MCF 10A (cell line): ENCODE data around the gene CDK4. TPM values are rescaled to one million over a fixed set of nuclear protein-coding genes. Genes with fewer than 3 reads are reported as not detected.
A peak's percentile ranks its signal among the peaks of the same experiment; 100 is the strongest.

ENCODE experiments used
- BruUV-seq: library from RNA; stranded (reverse); fragments of 400-500 nt; replicated peaks from 2 replicates; lab custom pipeline; 2021; lab: Mats Ljungman, UMichigan
- CTCF ChIA-PET: fragments of 300-600 bp; sonication (Branson Sonifier 250); formaldehyde crosslinking; extraction: SDS; loops from one replicate; lab custom pipeline; 2021; ENCODE audit warnings: antibody characterized with exemption, inconsistent platforms; lab: Yijun Ruan, JAX
- POLR2A ChIA-PET: fragments of 300-600, 350-650 bp; sonication (Branson Sonifier 250); formaldehyde crosslinking; extraction: SDS; loops from one replicate; lab custom pipeline; 2020; ENCODE audit warnings: antibody characterized with exemption, inconsistent platforms; lab: Yijun Ruan, JAX
- DNase-seq: peaks from one replicate; pipeline ENCODE4 v3.0.0-alpha.2; 2018; ENCODE audit not compliant: unreplicated experiment
- H3K27ac Mint-ChIP-seq: one replicate; pipeline ENCODE4 v1.8.0; 2022; ENCODE audit warnings: mild to moderate bottlenecking, low read depth, mixed read lengths; ENCODE audit not compliant: unreplicated experiment
- H3K27me3 Mint-ChIP-seq: one replicate; pipeline ENCODE4 v1.8.0; 2022; ENCODE audit warnings: mixed read lengths; ENCODE audit not compliant: insufficient read depth, unreplicated experiment
- H3K36me3 Mint-ChIP-seq: one replicate; pipeline ENCODE4 v1.8.0; 2022; ENCODE audit warnings: mild to moderate bottlenecking, moderate library complexity, mixed read lengths; ENCODE audit not compliant: insufficient read depth, unreplicated experiment
- H3K4me1 Mint-ChIP-seq: one replicate; pipeline ENCODE4 v1.8.0; 2022; ENCODE audit warnings: mixed read lengths; ENCODE audit not compliant: insufficient read depth, unreplicated experiment
- H3K4me3 Mint-ChIP-seq: one replicate; pipeline ENCODE4 v1.8.0; 2022; ENCODE audit warnings: mild to moderate bottlenecking, moderate library complexity, mixed read lengths; ENCODE audit not compliant: unreplicated experiment
- H3K9me3 Mint-ChIP-seq: one replicate; pipeline ENCODE4 v1.8.0; 2022; ENCODE audit warnings: mixed read lengths; ENCODE audit not compliant: unreplicated experiment
- intact Hi-C: fragments of 100-400 bp; cut with micrococcal nuclease; formaldehyde crosslinking; loops from 2 replicates; pipeline ENCODE4 v1.14.1; 2022
- total RNA-seq: library from RNA; stranded (reverse); gene quantifications from 2 replicates; pipeline ENCODE4 v1.2.3, GENCODE V29; 2022
- TF ChIP-seq, protein P1 (sequence below): fragments of 200-600 bp; IDR thresholded peaks from one replicate; pipeline ENCODE4 v1.8.0; 2022; ENCODE audit warnings: antibody characterized with exemption, mild to moderate bottlenecking; ENCODE audit not compliant: unreplicated experiment

Gene CDK4
- total RNA-seq, 1 experiment from 2014 or later, result 123 TPM

DNA sequence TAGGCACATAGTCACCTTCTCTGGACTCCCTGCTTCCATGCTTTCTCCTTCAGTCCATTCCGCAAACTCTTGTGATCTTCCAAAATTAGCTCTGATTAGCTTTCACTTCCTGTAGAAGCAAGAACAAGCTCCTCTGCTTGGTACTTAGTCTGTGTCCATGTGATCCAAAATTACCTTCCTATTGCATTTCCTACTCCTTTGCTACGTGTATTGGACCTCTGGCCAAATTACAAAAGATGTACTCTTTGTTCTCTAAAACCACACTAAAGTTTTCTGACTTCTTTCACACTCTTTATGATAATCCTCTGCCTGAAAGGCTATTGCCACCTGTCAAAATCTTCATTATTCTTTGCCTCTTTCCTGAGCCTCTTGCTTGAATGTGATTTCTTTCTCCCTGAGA, 29.7 kb upstream of the CDK4 start:
- POLR2A ChIA-PET, result interaction anchor here (0.7 to 3.7 kb wide), 5 partner anchors 9 to 136 kb away, joined by 3 to 39 read pairs (median 3); partner anchors contain the start of genes CTDSP2, CYP27B1, EEF1AKMT3 and METTL1
- Mint-ChIP-seq H3K4me3 (no peak overlapping the region), H3K9me3 (no peaks in the 10 kb centered on the region), H3K27ac (peak overlapping the region; percentile 20), H3K36me3 (peaks cover 36% of the 10 kb centered on the region), H3K4me1 (peaks cover 25% of the 10 kb centered on the region), H3K27me3 (no peaks in the 10 kb centered on the region)
- intact Hi-C loops, result loop anchor here (1.0 kb wide), 1 partner anchor 124 kb away; no protein-coding TSS in a partner anchor
- no TSS peak for BruUV-seq
- TF ChIP-seq, protein P1, sequence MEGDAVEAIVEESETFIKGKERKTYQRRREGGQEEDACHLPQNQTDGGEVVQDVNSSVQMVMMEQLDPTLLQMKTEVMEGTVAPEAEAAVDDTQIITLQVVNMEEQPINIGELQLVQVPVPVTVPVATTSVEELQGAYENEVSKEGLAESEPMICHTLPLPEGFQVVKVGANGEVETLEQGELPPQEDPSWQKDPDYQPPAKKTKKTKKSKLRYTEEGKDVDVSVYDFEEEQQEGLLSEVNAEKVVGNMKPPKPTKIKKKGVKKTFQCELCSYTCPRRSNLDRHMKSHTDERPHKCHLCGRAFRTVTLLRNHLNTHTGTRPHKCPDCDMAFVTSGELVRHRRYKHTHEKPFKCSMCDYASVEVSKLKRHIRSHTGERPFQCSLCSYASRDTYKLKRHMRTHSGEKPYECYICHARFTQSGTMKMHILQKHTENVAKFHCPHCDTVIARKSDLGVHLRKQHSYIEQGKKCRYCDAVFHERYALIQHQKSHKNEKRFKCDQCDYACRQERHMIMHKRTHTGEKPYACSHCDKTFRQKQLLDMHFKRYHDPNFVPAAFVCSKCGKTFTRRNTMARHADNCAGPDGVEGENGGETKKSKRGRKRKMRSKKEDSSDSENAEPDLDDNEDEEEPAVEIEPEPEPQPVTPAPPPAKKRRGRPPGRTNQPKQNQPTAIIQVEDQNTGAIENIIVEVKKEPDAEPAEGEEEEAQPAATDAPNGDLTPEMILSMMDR, result no peak
- CTCF ChIA-PET, result interaction anchor here (0.7 to 1.5 kb wide), 8 partner anchors 9 to 124 kb away, joined by 3 to 6 read pairs (median 4); partner anchors contain the start of genes EEF1AKMT3 and METTL1
- DNase-seq, result no peak

DNA sequence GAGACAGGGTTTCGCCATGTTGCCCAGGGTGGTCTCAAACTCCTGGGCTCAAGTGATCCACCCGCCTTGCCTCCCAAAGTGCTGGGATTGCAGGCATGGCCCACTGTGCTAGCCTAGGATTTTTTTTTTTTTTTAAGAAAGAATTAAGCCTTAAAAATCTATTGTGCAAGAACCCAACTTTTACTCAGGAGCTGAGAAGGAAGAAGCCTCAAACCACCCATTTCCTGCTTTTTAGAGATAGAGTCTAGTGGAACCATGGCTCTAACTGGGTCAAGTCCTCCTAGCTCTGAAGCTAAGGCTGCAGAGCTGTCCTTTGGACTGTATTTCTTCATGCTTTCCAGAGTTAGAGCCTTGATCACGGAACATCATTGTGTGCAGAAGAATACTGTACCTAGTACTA, 29.1 kb upstream of the CDK4 start:
- peaks cover 21% of the 10 kb centered on the region for H3K4me1 Mint-ChIP-seq

DNA sequence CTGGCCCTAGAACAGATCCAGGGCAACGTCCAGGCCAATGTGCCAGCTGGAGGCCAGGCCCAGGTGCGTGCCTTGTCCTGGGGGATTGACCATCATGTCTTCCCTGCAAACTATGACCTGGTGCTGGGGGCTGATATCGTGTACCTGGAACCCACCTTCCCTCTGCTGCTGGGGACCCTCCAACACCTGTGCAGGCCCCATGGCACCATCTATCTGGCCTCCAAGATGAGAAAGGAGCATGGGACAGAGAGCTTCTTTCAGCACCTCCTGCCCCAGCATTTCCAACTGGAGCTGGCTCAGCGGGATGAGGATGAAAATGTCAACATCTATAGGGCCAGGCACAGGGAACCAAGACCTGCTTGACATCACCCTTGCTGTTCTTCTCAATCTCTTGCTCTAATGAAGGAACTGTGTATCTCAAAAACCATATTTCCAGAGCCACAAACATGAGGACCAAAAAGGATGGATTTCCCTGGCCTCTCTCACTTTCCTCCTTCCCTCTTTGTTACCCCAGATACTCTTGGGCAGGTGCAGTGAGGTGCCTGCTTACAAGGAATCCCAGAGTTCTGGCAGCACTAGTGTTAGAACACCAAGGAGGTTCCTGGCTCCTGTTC, 28.3 kb upstream of the CDK4 start:
- TF ChIP-seq, protein P1, result no peak
- ChIA-PET CTCF (interaction anchor here (0.5 to 1.5 kb wide), 5 partner anchors 24 to 189 kb away, joined by 3 to 7 read pairs (median 5); partner anchors contain the start of gene PIP4K2C), POLR2A (interaction anchor here (0.9 to 3.7 kb wide), 2 partner anchors 7 to 65 kb away, joined by 3 to 39 read pairs; partner anchors contain the start of genes EEF1AKMT3 and METTL1)
- BruUV-seq, result no TSS peak
- Mint-ChIP-seq H3K27me3 (no peaks in the 10 kb centered on the region), H3K4me1 (peaks cover 25% of the 10 kb centered on the region), H3K9me3 (no peaks in the 10 kb centered on the region), H3K27ac (no peak overlapping the region), H3K36me3 (peaks cover 37% of the 10 kb centered on the region), H3K4me3 (no peak overlapping the region)
- intact Hi-C loops, result no loop called here
- no peak for DNase-seq

More for the DNA sequence above, 29.1 kb upstream of the CDK4 start:
- Mint-ChIP-seq H3K27ac (peak overlapping the region; percentile 20), H3K9me3 (no peaks in the 10 kb centered on the region), H3K27me3 (no peaks in the 10 kb centered on the region), H3K4me3 (no peak overlapping the region), H3K36me3 (peaks cover 36% of the 10 kb centered on the region)
- intact Hi-C loops, result no loop called here
- ChIA-PET POLR2A (interaction anchor here (0.7 to 3.7 kb wide), 6 partner anchors 8 to 153 kb away, joined by 3 to 39 read pairs (median 3); partner anchors contain the start of genes CTDSP2, CYP27B1, EEF1AKMT3 and METTL1), CTCF (interaction anchor here (0.7 to 1.5 kb wide), 8 partner anchors 9 to 125 kb away, joined by 3 to 7 read pairs (median 4); partner anchors contain the start of genes EEF1AKMT3 and METTL1)
- BruUV-seq, result no TSS peak
- TF ChIP-seq, protein P1, result no peak
- no peak for DNase-seq

DNA sequence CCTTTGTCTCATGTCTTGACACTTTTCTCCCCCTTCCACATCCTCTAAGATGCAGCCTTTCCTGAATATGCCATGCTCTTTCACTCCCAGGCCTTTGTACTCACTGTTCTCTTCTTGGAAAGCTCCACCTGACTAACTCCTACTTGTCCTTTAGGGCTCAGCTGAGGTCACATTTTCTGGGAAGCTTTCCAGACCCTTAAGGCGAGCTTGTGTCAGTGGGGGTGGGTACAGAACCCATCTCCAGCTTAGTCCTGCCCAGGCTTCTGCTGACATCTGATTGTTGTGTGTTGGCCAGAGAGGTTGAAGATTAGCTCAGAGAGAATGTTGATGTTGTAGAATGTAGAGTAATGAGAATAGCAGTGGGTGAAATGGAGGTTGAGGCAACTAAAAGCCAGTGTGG, 27.6 kb upstream of the CDK4 start:
- no peak for DNase-seq
- no TSS peak for BruUV-seq
- Mint-ChIP-seq H3K4me3 (no peak overlapping the region), H3K27me3 (no peaks in the 10 kb centered on the region), H3K36me3 (peaks cover 31% of the 10 kb centered on the region), H3K27ac (no peak overlapping the region), H3K9me3 (no peaks in the 10 kb centered on the region), H3K4me1 (peaks cover 25% of the 10 kb centered on the region)
- ChIA-PET CTCF (interaction anchor here (0.5 to 1.6 kb wide), 6 partner anchors 12 to 189 kb away, joined by 3 to 5 read pairs (median 3); partner anchors contain the start of genes CYP27B1 and PIP4K2C), POLR2A (interaction anchor here (0.7 to 0.9 kb wide), 2 partner anchors 66 to 130 kb away, joined by 3 read pairs; no protein-coding TSS in a partner anchor)
- intact Hi-C loops, result no loop called here
- TF ChIP-seq, protein P1, result no peak
